ENCODE results near the gene FBXW11.

Gene FBXW11

GRCh38 chr5:171970826-171971225, 35.6 kb downstream of the FBXW11 start:
- ATAC-seq (replicated peaks) (no peak), DNase-seq (no peak)
- peaks cover 0 to 1% of the 10 kb centered on the region in 2 donors for H3K9me3 Mint-ChIP-seq
- no peak overlapping the region for H3K4me3 Mint-ChIP-seq
- H3K36me3 Mint-ChIP-seq (ENCODE audit: insufficient read depth): peaks cover 6% of the 10 kb centered on the region
- H3K27me3 Mint-ChIP-seq: no peaks in the 10 kb centered on the region
- peaks cover 31 to 56% of the 10 kb centered on the region in 2 donors for H3K4me1 Mint-ChIP-seq (ENCODE audit: low read depth in 2 of 2)
- peak overlapping the region; percentile 72 to 79 for H3K27ac Mint-ChIP-seq

- DNase-seq (no peak), ATAC-seq (replicated peaks) (no peak)
- Mint-ChIP-seq H3K27ac (peak overlapping the region in 1 of 2 donors; percentile 79), H3K9me3 (peaks cover 0 to 1% of the 10 kb centered on the region in 2 donors), H3K4me1 (ENCODE audit: low read depth in 2 of 2) (peaks cover 25 to 55% of the 10 kb centered on the region in 2 donors), H3K27me3 (no peaks in the 10 kb centered on the region), H3K4me3 (no peak overlapping the region), H3K36me3 (ENCODE audit: insufficient read depth) (peaks cover 2% of the 10 kb centered on the region)
Measured at GRCh38 chr5:171969288-171969880, 37.1 kb downstream of the FBXW11 start.

GRCh38 chr5:171968531-171968930, 37.9 kb downstream of the FBXW11 start:
- Mint-ChIP-seq H3K27me3 (no peaks in the 10 kb centered on the region), H3K9me3 (peaks cover 0 to 1% of the 10 kb centered on the region in 2 donors), H3K27ac (no peak overlapping the region), H3K4me1 (ENCODE audit: low read depth in 2 of 2) (peaks cover 27 to 60% of the 10 kb centered on the region in 2 donors), H3K36me3 (ENCODE audit: insufficient read depth) (peaks cover 2% of the 10 kb centered on the region), H3K4me3 (no peak overlapping the region)
- ATAC-seq (replicated peaks): no peak
- DNase-seq: no peak

- peaks cover 2% of the 10 kb centered on the region for H3K36me3 Mint-ChIP-seq (ENCODE audit: insufficient read depth)
Measured at GRCh38 chr5:171966964-171967363, 39.5 kb downstream of the FBXW11 start.

GRCh38 chr5:171966270-171966669, 40.2 kb downstream of the FBXW11 start:
- DNase-seq (no peak), ATAC-seq (replicated peaks) (no peak)
- peaks cover 28 to 71% of the 10 kb centered on the region in 2 donors for H3K4me1 Mint-ChIP-seq (ENCODE audit: low read depth in 2 of 2)
- no peak overlapping the region for H3K4me3 Mint-ChIP-seq
- H3K27me3 Mint-ChIP-seq: no peaks in the 10 kb centered on the region
- peaks cover 2% of the 10 kb centered on the region for H3K36me3 Mint-ChIP-seq (ENCODE audit: insufficient read depth)
- H3K27ac Mint-ChIP-seq: peak overlapping the region in 1 of 2 donors; percentile 44
- H3K9me3 Mint-ChIP-seq: peaks cover 0 to 1% of the 10 kb centered on the region in 2 donors

More at GRCh38 chr5:171966964-171967363, 39.5 kb downstream of the FBXW11 start:
- no peak overlapping the region for H3K4me3 Mint-ChIP-seq
- DNase-seq (no peak), ATAC-seq (replicated peaks) (no peak)
- H3K9me3 Mint-ChIP-seq: peaks cover 0 to 1% of the 10 kb centered on the region in 2 donors
- peaks cover 28 to 67% of the 10 kb centered on the region in 2 donors for H3K4me1 Mint-ChIP-seq (ENCODE audit: low read depth in 2 of 2)
- H3K27me3 Mint-ChIP-seq: no peaks in the 10 kb centered on the region
- H3K27ac Mint-ChIP-seq: no peak overlapping the region

GRCh38 chr5:171965745-171966144, 40.7 kb downstream of the FBXW11 start:
- ATAC-seq (replicated peaks): peak; percentile 44
- H3K4me3 Mint-ChIP-seq: no peak overlapping the region
- H3K36me3 Mint-ChIP-seq (ENCODE audit: insufficient read depth): peaks cover 2% of the 10 kb centered on the region
- H3K4me1 Mint-ChIP-seq (ENCODE audit: low read depth in 2 of 2): peaks cover 28 to 66% of the 10 kb centered on the region in 2 donors
- peaks cover 0 to 1% of the 10 kb centered on the region in 2 donors for H3K9me3 Mint-ChIP-seq
- H3K27me3 Mint-ChIP-seq: no peaks in the 10 kb centered on the region
- no peak for DNase-seq
- H3K27ac Mint-ChIP-seq: peak overlapping the region in 1 of 2 donors; percentile 44

GRCh38 chr5:171963416-171963815, 43.0 kb downstream of the FBXW11 start:
- H3K27me3 Mint-ChIP-seq: no peaks in the 10 kb centered on the region
- peaks cover 0 to 1% of the 10 kb centered on the region in 2 donors for H3K9me3 Mint-ChIP-seq
- peak overlapping the region in 1 of 2 donors; percentile 61 for H3K4me3 Mint-ChIP-seq
- peaks cover 7% of the 10 kb centered on the region for H3K36me3 Mint-ChIP-seq (ENCODE audit: insufficient read depth)
- no peak for ATAC-seq (replicated peaks)
- H3K27ac Mint-ChIP-seq: peak overlapping the region; percentile 44 to 84
- H3K4me1 Mint-ChIP-seq (ENCODE audit: low read depth in 2 of 2): peaks cover 20 to 67% of the 10 kb centered on the region in 2 donors
- DNase-seq: no peak

- Mint-ChIP-seq H3K36me3 (ENCODE audit: insufficient read depth) (peaks cover 12% of the 10 kb centered on the region), H3K4me3 (no peak overlapping the region), H3K27me3 (no peaks in the 10 kb centered on the region), H3K4me1 (ENCODE audit: low read depth in 2 of 2) (peaks cover 36 to 73% of the 10 kb centered on the region in 2 donors), H3K9me3 (peaks cover 0 to 1% of the 10 kb centered on the region in 2 donors), H3K27ac (peak overlapping the region in 1 of 2 donors; percentile 84)
- ATAC-seq (replicated peaks) (no peak), DNase-seq (no peak)
Measured at GRCh38 chr5:171961117-171961516, 45.3 kb downstream of the FBXW11 start.

- Mint-ChIP-seq H3K4me1 (ENCODE audit: low read depth in 2 of 2) (peaks cover 32 to 63% of the 10 kb centered on the region in 2 donors), H3K4me3 (peak overlapping the region; percentile 59 to 65), H3K27ac (peak overlapping the region; percentile 70 to 75), H3K9me3 (no peaks in the 10 kb centered on the region), H3K36me3 (ENCODE audit: insufficient read depth) (peaks cover 9% of the 10 kb centered on the region), H3K27me3 (no peaks in the 10 kb centered on the region)
- ATAC-seq (replicated peaks) (peak; percentile 79), DNase-seq (peak; percentile 28 to 34 (median 30))
Measured at GRCh38 chr5:171957591-171958251, 48.7 kb downstream of the FBXW11 start.

- H3K4me1 Mint-ChIP-seq (ENCODE audit: low read depth in 2 of 2): peaks cover 32 to 58% of the 10 kb centered on the region in 2 donors
- H3K27ac Mint-ChIP-seq: peak overlapping the region; percentile 70 to 75
- H3K4me3 Mint-ChIP-seq: peak overlapping the region; percentile 59 to 65
- no peaks in the 10 kb centered on the region for H3K27me3 Mint-ChIP-seq
- no peaks in the 10 kb centered on the region for H3K9me3 Mint-ChIP-seq
- ATAC-seq (replicated peaks): no peak
- peaks cover 9% of the 10 kb centered on the region for H3K36me3 Mint-ChIP-seq (ENCODE audit: insufficient read depth)
- no peak for DNase-seq
Measured at GRCh38 chr5:171956887-171957495, 49.4 kb downstream of the FBXW11 start.

GRCh38 chr5:171956314-171956713, 50.1 kb downstream of the FBXW11 start:
- Mint-ChIP-seq H3K36me3 (ENCODE audit: insufficient read depth) (peaks cover 9% of the 10 kb centered on the region), H3K4me1 (ENCODE audit: low read depth in 2 of 2) (peaks cover 32 to 54% of the 10 kb centered on the region in 2 donors), H3K4me3 (peak overlapping the region in 1 of 2 donors; percentile 26), H3K27me3 (no peaks in the 10 kb centered on the region), H3K9me3 (no peaks in the 10 kb centered on the region), H3K27ac (peak overlapping the region; percentile 70 to 75)
- no peak for ATAC-seq (replicated peaks)
- no peak for DNase-seq

- no peaks in the 10 kb centered on the region for H3K9me3 Mint-ChIP-seq
Measured at GRCh38 chr5:171955761-171956160, 50.7 kb downstream of the FBXW11 start.

GRCh38 chr5:171954721-171955120, 51.7 kb downstream of the FBXW11 start:
- ATAC-seq (replicated peaks) (no peak), DNase-seq (no peak)
- Mint-ChIP-seq H3K36me3 (ENCODE audit: insufficient read depth) (peaks cover 8% of the 10 kb centered on the region), H3K4me1 (ENCODE audit: low read depth in 2 of 2) (peaks cover 31 to 46% of the 10 kb centered on the region in 2 donors), H3K27ac (peak overlapping the region in 1 of 2 donors; percentile 13), H3K4me3 (no peak overlapping the region), H3K27me3 (no peaks in the 10 kb centered on the region), H3K9me3 (no peaks in the 10 kb centered on the region)

More at GRCh38 chr5:171955761-171956160, 50.7 kb downstream of the FBXW11 start:
- H3K36me3 Mint-ChIP-seq (ENCODE audit: insufficient read depth): peaks cover 9% of the 10 kb centered on the region
- DNase-seq: no peak
- peaks cover 32 to 54% of the 10 kb centered on the region in 2 donors for H3K4me1 Mint-ChIP-seq (ENCODE audit: low read depth in 2 of 2)
- H3K4me3 Mint-ChIP-seq: no peak overlapping the region
- ATAC-seq (replicated peaks): no peak
- H3K27me3 Mint-ChIP-seq: no peaks in the 10 kb centered on the region
- peak overlapping the region; percentile 70 to 75 for H3K27ac Mint-ChIP-seq

Measured in effector memory CD8-positive, alpha-beta T cell (primary cell).